GM21717 (cell line): ENCODE data around the gene GRAMD2B.
A peak's percentile ranks its signal among the peaks of the same experiment; 100 is the strongest.
"Not testable (repeated sequence)": the region's sequence is repeated elsewhere in the genome, so short reads cannot be mapped to it uniquely, and the experiment has no call there.

Experiments used
- ATAC-seq: cut with Tn5 transposase; IDR thresholded peaks from one replicate; pipeline ENCODE4 v1.9.1; 2021; ENCODE audit warnings: mild to moderate bottlenecking, moderate library complexity; ENCODE audit not compliant: unreplicated experiment

Gene GRAMD2B, protein sequence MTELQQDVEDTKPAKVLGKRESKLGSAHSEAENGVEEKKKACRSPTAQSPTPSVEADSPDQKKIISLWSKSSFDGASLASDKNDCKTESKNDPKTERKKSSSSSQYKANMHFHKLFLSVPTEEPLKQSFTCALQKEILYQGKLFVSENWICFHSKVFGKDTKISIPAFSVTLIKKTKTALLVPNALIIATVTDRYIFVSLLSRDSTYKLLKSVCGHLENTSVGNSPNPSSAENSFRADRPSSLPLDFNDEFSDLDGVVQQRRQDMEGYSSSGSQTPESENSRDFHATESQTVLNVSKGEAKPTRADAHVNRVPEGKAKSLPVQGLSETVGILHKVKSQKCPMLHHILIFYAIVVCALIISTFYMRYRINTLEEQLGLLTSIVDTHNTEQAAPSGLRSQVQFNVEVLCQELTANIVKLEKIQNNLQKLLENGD

DNA sequence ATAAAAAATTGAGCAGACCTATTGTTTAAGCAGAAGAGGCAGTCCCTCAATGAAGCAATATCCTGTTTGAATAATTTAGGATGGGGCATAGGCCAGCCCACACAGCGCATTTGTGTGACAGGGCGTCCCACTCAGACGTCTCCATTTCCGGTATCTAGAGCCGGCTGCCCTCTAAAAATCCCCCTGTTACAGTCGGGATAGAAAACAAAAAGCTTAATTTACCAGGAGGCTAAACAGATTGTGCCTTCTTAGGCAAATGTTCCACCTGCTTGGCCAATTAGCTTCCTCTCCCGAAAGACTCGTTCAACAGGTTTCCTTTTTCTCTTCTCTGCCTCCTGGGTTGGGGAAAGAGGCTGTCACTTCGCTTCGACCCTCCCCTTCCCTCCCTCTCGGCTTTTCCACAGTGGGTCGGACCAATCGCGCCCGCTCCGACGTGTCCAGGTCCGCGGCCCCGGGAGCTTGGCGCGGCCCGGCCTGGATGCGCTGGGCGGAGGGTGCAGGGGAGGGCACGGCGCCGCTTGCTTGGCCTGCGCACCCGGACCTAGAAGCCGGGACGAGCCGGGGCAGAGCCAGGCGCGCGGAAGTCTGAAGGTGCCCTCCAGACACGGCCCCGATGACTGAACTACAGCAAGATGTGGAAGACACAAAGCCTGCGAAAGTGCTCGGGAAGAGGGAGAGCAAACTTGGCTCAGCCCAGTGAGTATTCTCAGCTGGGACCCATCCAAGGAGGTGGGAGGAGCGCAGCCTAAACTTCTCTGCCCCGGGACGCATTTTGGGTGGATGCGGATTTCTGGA lies at the start of gene GRAMD2B:
Gene GRAMD2B (plus strand): TSS at position 416 of the 795 bp plus-strand sequence. CDS start 198 bp downstream, at position 614.
- peak; percentile 93 for ATAC-seq

DNA sequence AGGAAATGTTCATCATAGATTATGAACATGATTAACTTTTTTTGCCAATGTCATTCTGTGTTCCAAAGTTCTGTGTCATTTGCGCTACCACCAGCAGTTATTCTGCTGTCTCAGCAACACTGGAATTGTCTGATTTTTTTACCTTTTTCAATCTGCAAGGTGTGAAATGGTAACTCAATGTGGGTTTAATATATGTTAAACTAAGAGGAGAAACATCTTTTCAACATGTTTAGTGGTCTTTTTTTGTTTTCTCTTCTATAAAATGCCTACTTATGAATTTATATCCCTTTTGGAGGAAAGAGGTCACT lies 49.1 kb upstream of the GRAMD2B start:
- no peak for ATAC-seq

DNA sequence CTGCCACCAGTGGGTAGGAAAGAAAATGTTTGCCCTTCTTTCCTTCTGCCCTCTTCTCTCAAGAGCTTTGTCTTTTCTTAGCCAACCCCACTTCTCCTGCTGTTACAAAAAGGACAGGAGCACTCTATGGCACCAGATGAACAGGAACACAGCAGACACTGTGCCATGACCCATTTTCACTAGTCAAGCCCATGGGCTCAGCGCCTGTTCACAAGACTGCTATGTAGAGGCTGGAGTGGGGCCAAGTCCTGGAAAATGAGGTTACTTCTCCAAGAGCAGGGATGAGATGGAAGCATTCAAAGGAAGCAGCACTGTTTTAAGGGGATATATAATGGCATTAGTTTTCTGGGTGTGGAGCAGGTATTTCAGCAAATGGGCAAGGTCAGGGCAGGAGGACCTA lies 46.8 kb upstream of the GRAMD2B start:
- ATAC-seq, result no peak

DNA sequence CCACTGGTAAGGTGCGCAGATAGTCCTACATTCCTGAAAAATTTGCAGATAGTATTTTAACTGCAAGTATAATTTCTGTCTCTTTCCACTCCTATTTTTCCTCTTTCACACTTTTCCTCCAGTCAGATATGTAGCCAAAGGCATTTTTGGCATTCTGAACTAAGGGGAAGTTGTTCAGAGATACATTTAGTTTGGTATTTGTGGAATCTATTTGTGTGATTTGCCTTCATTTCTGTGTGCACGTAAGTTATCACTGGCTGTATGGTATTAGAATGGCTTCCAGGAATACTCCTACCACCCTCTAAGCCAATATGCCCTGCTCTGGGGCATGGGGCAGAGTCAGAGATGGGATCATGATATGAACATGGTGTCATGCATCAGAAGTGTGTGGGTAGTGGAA lies 45.8 kb upstream of the GRAMD2B start:
- no peak for ATAC-seq

GRCh38 chr5:126380316-126380715 lies 42.9 kb upstream of the GRAMD2B start:
- not testable (repeated sequence) for ATAC-seq

- ATAC-seq, result no peak
Observed at GRCh38 chr5:126383246-126383645, 40.0 kb upstream of the GRAMD2B start.

DNA sequence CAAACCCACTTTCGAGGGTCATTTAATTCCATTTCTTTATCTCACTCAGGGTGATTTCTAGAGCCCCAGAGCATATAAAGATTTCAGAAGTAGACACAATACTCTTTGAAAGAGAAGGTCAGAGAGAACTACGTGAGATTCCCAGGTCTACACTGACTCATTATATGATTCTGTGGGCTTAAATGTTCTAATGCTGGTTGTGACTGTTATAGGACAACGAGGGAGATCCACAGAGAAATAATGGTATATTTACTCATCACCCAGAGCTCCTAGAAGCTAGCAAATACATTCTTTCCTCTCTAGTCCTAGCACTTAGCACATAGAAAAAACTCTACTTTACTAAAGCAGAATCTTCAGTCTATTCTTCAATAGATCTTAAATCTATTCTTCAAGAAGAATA lies 39.4 kb upstream of the GRAMD2B start:
- ATAC-seq, result no peak

DNA sequence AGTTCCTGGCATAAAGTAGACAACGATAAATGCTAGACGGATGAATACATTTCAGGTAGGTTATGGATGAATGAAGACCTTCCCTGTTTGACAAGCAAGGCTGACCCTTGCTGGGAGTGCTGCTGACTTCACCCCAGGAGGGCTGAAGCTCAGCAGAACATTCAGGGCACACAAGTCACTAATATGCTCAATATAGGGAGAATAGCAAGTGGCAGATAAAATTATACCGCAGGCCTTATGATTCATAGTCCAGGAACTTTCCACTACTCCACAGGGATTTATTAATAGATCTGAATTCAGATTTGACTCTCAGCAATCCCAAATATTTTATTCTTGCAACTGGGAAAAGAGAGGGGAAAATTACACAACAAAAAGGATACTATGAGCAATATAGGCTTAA lies 38.2 kb upstream of the GRAMD2B start:
- ATAC-seq, result no peak

- no peak for ATAC-seq
Observed at GRCh38 chr5:126385524-126386502, 37.4 kb upstream of the GRAMD2B start.

DNA sequence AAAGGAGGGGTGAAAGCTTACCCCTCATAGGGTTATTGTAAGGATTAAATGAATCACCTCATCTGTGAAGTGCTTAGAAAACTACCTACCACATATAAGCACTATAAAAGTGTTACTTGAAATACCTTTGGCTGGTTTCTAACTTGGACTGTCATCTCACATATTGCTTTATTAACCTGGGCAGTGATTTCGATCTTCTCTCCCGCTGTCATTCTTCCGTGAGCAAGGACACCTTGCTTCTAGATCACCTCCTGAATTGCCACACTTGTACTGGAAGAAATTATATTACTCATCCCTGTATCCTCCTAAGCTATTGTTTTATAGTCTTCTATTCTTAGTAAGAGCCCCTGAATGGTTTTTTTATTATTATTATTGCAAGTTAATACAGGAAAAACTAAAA lies 34.0 kb upstream of the GRAMD2B start:
- ATAC-seq, result no peak

DNA sequence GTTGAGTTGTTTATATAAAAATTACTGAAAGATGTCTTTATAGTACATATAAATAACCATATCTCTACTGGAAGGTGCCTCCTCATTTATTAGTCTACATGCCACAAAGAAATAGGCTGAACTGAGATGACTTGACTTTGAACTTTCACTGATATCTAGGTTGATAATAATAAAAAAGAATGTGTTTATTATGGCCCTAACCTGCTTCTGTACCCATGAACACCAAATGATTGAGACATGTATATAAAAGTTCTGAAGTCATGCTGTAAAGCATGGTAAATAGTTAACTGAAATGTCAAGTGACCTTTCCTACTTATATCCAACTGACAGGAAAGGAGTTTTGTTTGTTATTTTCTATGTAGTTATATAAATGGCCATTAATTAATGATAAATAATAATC lies 33.2 kb upstream of the GRAMD2B start:
- ATAC-seq, result no peak

GRCh38 chr5:126391386-126391785 lies 31.8 kb upstream of the GRAMD2B start:
- ATAC-seq, result no peak

DNA sequence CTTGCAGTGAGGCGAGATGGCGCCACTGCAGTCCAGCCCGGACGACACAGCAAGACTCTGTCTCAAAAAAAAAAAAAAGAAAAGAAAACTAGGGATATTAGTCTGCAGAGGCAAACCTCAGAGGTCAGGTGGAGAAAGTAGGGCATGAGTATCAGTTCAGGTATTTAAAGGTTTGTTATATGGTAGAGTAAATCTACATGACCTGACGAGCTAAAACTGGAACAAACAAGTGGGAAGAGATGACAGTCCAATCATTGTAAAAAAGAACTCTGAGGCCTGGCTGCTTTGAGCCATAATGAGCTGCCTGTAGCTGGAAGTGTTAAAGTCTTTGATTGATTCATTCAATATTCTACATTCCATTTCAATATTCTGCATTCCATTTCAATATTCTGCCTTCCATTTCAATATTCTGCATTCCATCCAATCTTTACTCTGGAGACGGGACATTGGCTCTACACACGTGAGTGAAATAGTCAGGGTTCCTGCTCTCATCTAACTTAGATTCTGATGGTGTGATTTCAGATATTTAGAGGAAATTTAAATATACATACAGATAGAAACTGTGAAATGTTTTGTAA lies 28.9 kb upstream of the GRAMD2B start:
- ATAC-seq, result no peak

DNA sequence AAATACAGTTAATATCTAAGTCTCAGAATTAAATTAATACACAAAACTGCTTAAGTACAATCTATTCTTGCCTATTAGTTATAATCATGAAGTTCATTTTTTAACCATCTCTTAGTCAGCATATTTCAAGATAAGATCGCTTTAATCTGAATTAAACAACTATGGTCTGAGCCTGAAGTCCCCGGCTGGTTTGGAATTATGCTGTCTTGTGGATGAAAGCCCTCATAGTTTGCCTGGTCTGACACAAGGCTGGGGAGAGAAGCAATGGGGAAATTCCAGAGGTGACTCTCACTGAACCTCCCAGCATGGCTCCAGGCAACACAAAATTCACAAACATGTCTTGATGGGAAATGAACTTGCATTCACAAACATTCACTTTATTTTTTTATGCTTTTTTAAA lies 28.0 kb upstream of the GRAMD2B start:
- ATAC-seq, result no peak

DNA sequence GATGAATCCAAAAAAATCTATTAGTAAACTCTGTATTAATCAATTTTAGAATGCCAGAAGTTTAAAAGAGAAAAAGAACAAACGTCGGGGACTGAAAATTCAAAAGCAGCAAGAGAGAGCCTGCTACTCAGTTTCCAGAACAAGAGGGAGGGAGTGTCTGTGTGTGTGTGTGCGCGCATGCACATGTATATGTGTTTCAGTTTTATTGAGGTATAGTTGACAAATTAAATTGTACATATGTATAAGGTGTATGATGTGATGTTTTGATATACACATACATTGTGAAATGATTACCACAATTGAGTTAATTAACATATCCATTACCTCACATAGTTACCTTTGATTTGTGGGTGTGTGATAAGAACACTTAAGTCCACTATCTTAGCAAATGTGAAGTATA lies 27.6 kb upstream of the GRAMD2B start:
- ATAC-seq, result no peak

- not testable (repeated sequence) for ATAC-seq
Observed at GRCh38 chr5:126396721-126397120, 26.5 kb upstream of the GRAMD2B start.

DNA sequence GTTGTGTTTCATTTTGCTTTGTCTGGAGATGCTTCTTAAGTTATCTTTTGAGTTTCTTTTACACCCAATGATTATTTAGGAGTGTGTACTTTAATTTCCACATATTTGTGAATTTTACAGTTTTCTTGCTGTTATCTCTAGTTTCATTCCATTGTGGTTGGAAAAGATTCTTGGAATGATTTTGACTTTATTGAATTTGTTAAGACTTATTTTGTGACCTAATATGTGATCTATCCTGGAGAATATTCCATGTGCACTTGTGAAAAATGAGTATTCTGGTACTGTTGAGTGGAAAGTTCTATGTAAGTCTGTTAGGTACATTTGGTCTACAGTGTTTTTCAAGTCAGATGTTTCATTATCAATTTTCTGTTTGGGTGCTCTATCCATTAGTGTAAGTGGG lies 24.4 kb upstream of the GRAMD2B start:
- ATAC-seq, result no peak

GRCh38 chr5:126400621-126401251 lies 22.5 kb upstream of the GRAMD2B start:
- ATAC-seq, result no peak

DNA sequence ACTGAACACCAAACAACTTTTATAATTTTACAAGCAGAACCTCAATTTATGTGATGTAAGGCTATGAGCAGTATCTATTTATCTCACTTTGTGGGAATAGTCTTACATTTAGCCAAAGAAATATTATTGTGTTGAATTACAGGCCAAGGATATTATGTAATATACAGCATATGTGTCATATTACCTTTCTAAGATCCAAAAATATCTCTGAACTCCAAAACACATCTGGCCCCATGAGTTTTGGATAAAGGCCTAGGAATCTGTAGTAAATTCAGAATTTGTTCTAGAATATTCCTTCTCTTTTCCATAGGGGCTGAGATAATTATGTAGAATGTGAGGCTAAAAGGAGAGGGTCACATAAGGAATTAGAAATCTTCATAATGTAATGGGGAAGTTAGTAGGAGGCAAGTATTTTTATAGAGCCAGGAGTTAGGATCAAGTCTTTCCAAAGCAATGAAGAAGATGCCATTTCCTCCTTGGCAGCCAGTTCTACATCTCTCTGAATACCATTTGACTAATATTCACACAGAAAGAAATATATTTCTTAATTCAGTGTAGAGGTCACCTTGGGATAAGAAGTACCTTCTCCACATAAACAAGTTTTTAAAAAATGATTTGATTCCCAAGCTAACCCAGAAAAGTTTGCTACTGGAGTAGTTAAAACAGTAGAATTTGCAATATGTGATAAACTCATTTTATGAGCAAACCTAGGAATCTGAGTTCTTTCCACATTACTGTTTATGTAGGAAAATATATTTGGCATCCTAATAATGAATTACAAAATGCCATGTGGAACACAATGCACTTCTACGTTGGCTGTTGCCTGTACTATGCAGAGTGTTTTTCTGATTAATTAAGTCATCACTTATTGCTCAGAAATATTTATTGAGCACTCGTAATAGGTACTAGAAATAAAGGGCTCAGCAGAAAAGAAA lies 20.3 kb upstream of the GRAMD2B start:
- ATAC-seq, result no peak
